T-helper 2 cell treated with Interferon-gamma antibody and Interleukin-4, amounts not matched to agents 5 μg/mL and 100 μg/mL, for 36 hours (primary cell): Measurements from ENCODE around the gene RTL5.

Experiments used
- DNase-seq: peaks from one replicate; pipeline ENCODE4 v3.0.0; 2021; ENCODE audit warnings: low spot score
- H3K27ac Mint-ChIP-seq: one replicate; pipeline ENCODE4 v1.8.0; 2021; ENCODE audit warnings: mild to moderate bottlenecking, mixed read lengths
- H3K27me3 Mint-ChIP-seq: one replicate; pipeline ENCODE4 v1.8.0; 2021; ENCODE audit warnings: low read depth, mixed read lengths
- H3K36me3 Mint-ChIP-seq: one replicate; pipeline ENCODE4 v1.8.0; 2021; ENCODE audit warnings: low read depth, mixed read lengths
- H3K4me1 Mint-ChIP-seq: one replicate; pipeline ENCODE4 v1.8.0; 2021; ENCODE audit warnings: low read depth, mixed read lengths
- H3K4me3 Mint-ChIP-seq: one replicate; pipeline ENCODE4 v1.8.0; 2022; ENCODE audit warnings: mild to moderate bottlenecking, moderate library complexity, mixed read lengths
- H3K9me3 Mint-ChIP-seq: one replicate; pipeline ENCODE4 v1.8.0; 2021; ENCODE audit warnings: mixed read lengths

The RTL5 gene

GRCh38 chrX:72089254-72089653 lies 42.5 kb downstream of the RTL5 start:
- no peak for DNase-seq
- H3K9me3 Mint-ChIP-seq = no peaks in the 10 kb centered on the region
- H3K4me1 Mint-ChIP-seq = no peaks in the 10 kb centered on the region
- no peak overlapping the region for H3K4me3 Mint-ChIP-seq
- no peaks in the 10 kb centered on the region for H3K36me3 Mint-ChIP-seq
- H3K27ac Mint-ChIP-seq = no peak overlapping the region
- peaks cover 25% of the 10 kb centered on the region for H3K27me3 Mint-ChIP-seq

GRCh38 chrX:72088761-72089160 lies 43.0 kb downstream of the RTL5 start:
- no peaks in the 10 kb centered on the region for H3K9me3 Mint-ChIP-seq
- H3K27ac Mint-ChIP-seq = no peak overlapping the region
- no peaks in the 10 kb centered on the region for H3K36me3 Mint-ChIP-seq
- no peak for DNase-seq
- no peak overlapping the region for H3K4me3 Mint-ChIP-seq
- no peaks in the 10 kb centered on the region for H3K4me1 Mint-ChIP-seq
- peaks cover 25% of the 10 kb centered on the region for H3K27me3 Mint-ChIP-seq

- Mint-ChIP-seq H3K27ac (no peak overlapping the region), H3K27me3 (peaks cover 19% of the 10 kb centered on the region), H3K4me1 (no peaks in the 10 kb centered on the region), H3K9me3 (no peaks in the 10 kb centered on the region), H3K36me3 (no peaks in the 10 kb centered on the region), H3K4me3 (no peak overlapping the region)
- no peak for DNase-seq
Measured at GRCh38 chrX:72086995-72087394, 44.7 kb downstream of the RTL5 start.

GRCh38 chrX:72084114-72084513 lies 47.6 kb downstream of the RTL5 start:
- DNase-seq = no peak
- H3K4me1 Mint-ChIP-seq = no peaks in the 10 kb centered on the region
- H3K27me3 Mint-ChIP-seq = peaks cover 15% of the 10 kb centered on the region
- H3K9me3 Mint-ChIP-seq = no peaks in the 10 kb centered on the region
- no peaks in the 10 kb centered on the region for H3K36me3 Mint-ChIP-seq
- no peak overlapping the region for H3K4me3 Mint-ChIP-seq
- no peak overlapping the region for H3K27ac Mint-ChIP-seq

GRCh38 chrX:72083291-72083690 lies 48.4 kb downstream of the RTL5 start:
- peaks cover 2% of the 10 kb centered on the region for H3K4me1 Mint-ChIP-seq
- H3K9me3 Mint-ChIP-seq = no peaks in the 10 kb centered on the region
- peaks cover 10% of the 10 kb centered on the region for H3K27me3 Mint-ChIP-seq
- H3K4me3 Mint-ChIP-seq = no peak overlapping the region
- DNase-seq = no peak
- H3K27ac Mint-ChIP-seq = no peak overlapping the region
- H3K36me3 Mint-ChIP-seq = no peaks in the 10 kb centered on the region

- peaks cover 10% of the 10 kb centered on the region for H3K27me3 Mint-ChIP-seq
- no peaks in the 10 kb centered on the region for H3K9me3 Mint-ChIP-seq
- peaks cover 4% of the 10 kb centered on the region for H3K4me1 Mint-ChIP-seq
- H3K27ac Mint-ChIP-seq = no peak overlapping the region
- H3K4me3 Mint-ChIP-seq = no peak overlapping the region
- DNase-seq = no peak
- H3K36me3 Mint-ChIP-seq = no peaks in the 10 kb centered on the region
Measured at GRCh38 chrX:72081605-72082320, 50.0 kb downstream of the RTL5 start.

- no peaks in the 10 kb centered on the region for H3K36me3 Mint-ChIP-seq
- peaks cover 4% of the 10 kb centered on the region for H3K4me1 Mint-ChIP-seq
- no peak overlapping the region for H3K4me3 Mint-ChIP-seq
- H3K27me3 Mint-ChIP-seq = peaks cover 8% of the 10 kb centered on the region
- DNase-seq = no peak
- no peak overlapping the region for H3K27ac Mint-ChIP-seq
- H3K9me3 Mint-ChIP-seq = no peaks in the 10 kb centered on the region
Measured at GRCh38 chrX:72080800-72081199, 50.9 kb downstream of the RTL5 start.

GRCh38 chrX:72080150-72080549 lies 51.6 kb downstream of the RTL5 start:
- no peak for DNase-seq
- Mint-ChIP-seq H3K27me3 (peaks cover 9% of the 10 kb centered on the region), H3K27ac (no peak overlapping the region), H3K4me3 (no peak overlapping the region), H3K36me3 (no peaks in the 10 kb centered on the region), H3K4me1 (peaks cover 4% of the 10 kb centered on the region), H3K9me3 (no peaks in the 10 kb centered on the region)

- Mint-ChIP-seq H3K27me3 (peaks cover 12% of the 10 kb centered on the region), H3K36me3 (no peaks in the 10 kb centered on the region), H3K27ac (no peak overlapping the region), H3K4me1 (peaks cover 4% of the 10 kb centered on the region), H3K4me3 (no peak overlapping the region), H3K9me3 (no peaks in the 10 kb centered on the region)
- DNase-seq = no peak
Measured at GRCh38 chrX:72079607-72080006, 52.1 kb downstream of the RTL5 start.

GRCh38 chrX:72078411-72078810 lies 53.3 kb downstream of the RTL5 start:
- H3K4me1 Mint-ChIP-seq = peaks cover 4% of the 10 kb centered on the region
- H3K4me3 Mint-ChIP-seq = no peak overlapping the region
- H3K9me3 Mint-ChIP-seq = no peaks in the 10 kb centered on the region
- H3K27me3 Mint-ChIP-seq = peaks cover 18% of the 10 kb centered on the region
- no peaks in the 10 kb centered on the region for H3K36me3 Mint-ChIP-seq
- H3K27ac Mint-ChIP-seq = no peak overlapping the region
- DNase-seq = no peak
